H1 (cell line): ENCODE measurements around the gene JAG2.

Experiments used
- CEBPB ChIP-seq: IDR thresholded peaks from 2 replicates; pipeline ENCODE4 v1.6.1; 2012; ENCODE audit warnings: low read depth, low read length
- CTCF ChIP-seq, 3 experiments: IDR thresholded peaks; 1 replicate in 2 of 3; 2 replicates in 1 of 3; pipeline versions ENCODE4 v1.5.1 to v1.6.1; 2011; ENCODE audit warnings: low read length in 3 of 3, mild to moderate bottlenecking in 3 of 3, inconsistent platforms in 2 of 3, low read depth in 1 of 3, moderate library complexity in 1 of 3; ENCODE audit not compliant: insufficient read depth in 1 of 3; ENCODE audit errors: control extremely low read depth in 1 of 3
- EP300 ChIP-seq, 2 experiments: IDR thresholded peaks; 1 replicate in 1 of 2; 2 replicates in 1 of 2; pipeline ENCODE4 v1.6.1; 2011 to 2012; ENCODE audit warnings: low read depth in 2 of 2, low read length in 2 of 2, mild to moderate bottlenecking in 2 of 2, borderline replicate concordance in 1 of 2, inconsistent platforms in 1 of 2, moderate library complexity in 1 of 2
- EZH2 ChIP-seq: fragments of 200-600 bp; sonication (generic); IDR thresholded peaks from 2 replicates; pipeline ENCODE4 v1.7.1; 2012; ENCODE audit warnings: low read depth, mild to moderate bottlenecking, moderate library complexity, low read length, inconsistent platforms; ENCODE audit not compliant: severe bottlenecking
- POLR2A ChIP-seq, 2 experiments: IDR thresholded peaks; 1 replicate in 1 of 2; 2 replicates in 1 of 2; pipeline ENCODE4 v1.6.1; 2011; ENCODE audit warnings: low read depth in 2 of 2, low read length in 2 of 2, mild to moderate bottlenecking in 2 of 2; ENCODE audit errors: control extremely low read depth in 1 of 2
- POLR2AphosphoS5 ChIP-seq: IDR thresholded peaks from 2 replicates; pipeline ENCODE4 v1.6.1; 2011; ENCODE audit warnings: low read depth, low read length
- RFX5 ChIP-seq: IDR thresholded peaks from 2 replicates; pipeline ENCODE4 v1.6.1; 2011; ENCODE audit warnings: low read depth, low read length, improper control_type of control experiment, borderline replicate concordance
- SIRT6 ChIP-seq: IDR thresholded peaks from one replicate; pipeline ENCODE4 v1.7.1; 2012; ENCODE audit warnings: low read length, inconsistent platforms
- SP1 ChIP-seq: IDR thresholded peaks from 2 replicates; pipeline ENCODE4 v1.6.1; 2011; ENCODE audit warnings: low read depth, low read length
- TCF12 ChIP-seq: IDR thresholded peaks from 2 replicates; pipeline ENCODE4 v1.6.1; 2011; ENCODE audit warnings: low read depth, mild to moderate bottlenecking, low read length
- USF2 ChIP-seq: IDR thresholded peaks from 2 replicates; pipeline ENCODE4 v1.6.1; 2011; ENCODE audit warnings: low read length, improper control_type of control experiment
- ZNF274 ChIP-seq: IDR thresholded peaks from 2 replicates; pipeline ENCODE4 v1.7.0; 2012; ENCODE audit warnings: low read length, borderline replicate concordance; ENCODE audit errors: extremely low read depth

GRCh38 chr14:105169776-105170655 is 1.4 kb upstream of the JAG2 start:
- TF ChIP-seq TCF12 (no peak), CTCF (IDR thresholded peaks at IDR 0.05; ENCODE audit: control extremely low read depth in 1 of 3, insufficient read depth in 1 of 3, low read depth in 1 of 3, low read length in 3 of 3) (no peak), USF2 (no peak), POLR2A (IDR thresholded peaks at IDR 0.05; ENCODE audit: control extremely low read depth in 1 of 2, low read depth in 2 of 2, low read length in 2 of 2) (no peak), CEBPB (no peak), SP1 (no peak), EP300 (IDR thresholded peaks at IDR 0.05; ENCODE audit: borderline replicate concordance in 1 of 2, low read depth in 2 of 2, low read length in 2 of 2) (no peak), POLR2AphosphoS5 (no peak), RFX5 (no peak), ZNF274 (no peak), EZH2 (no peak), SIRT6 (no peak)
